ENCODE measurements around the gene CDH4.

The CDH4 gene

GRCh38 chr20:61646986-61647385 is 394.9 kb downstream of the CDH4 start:
- DNase-seq (ENCODE audit: low read depth in 2 of 2), result no peak
- H3K4me3 ChIP-seq (replicated peaks in 1 of 2; ENCODE audit: low read depth in 2 of 2, low read length in 2 of 2), result no peak overlapping the region
- no peak for TF ChIP-seq CTCF (IDR thresholded peaks at IDR 0.05; ENCODE audit: low read depth, low read length)

GRCh38 chr20:61647702-61648101 is 395.6 kb downstream of the CDH4 start:
- TF ChIP-seq CTCF (IDR thresholded peaks at IDR 0.05; ENCODE audit: low read depth, low read length), result no peak
- no peak overlapping the region for H3K4me3 ChIP-seq (replicated peaks in 1 of 2; ENCODE audit: low read depth in 2 of 2, low read length in 2 of 2)
- no peak for DNase-seq (ENCODE audit: low read depth in 2 of 2)

GRCh38 chr20:61649105-61649859 is 397.2 kb downstream of the CDH4 start:
- no peak overlapping the region for H3K4me3 ChIP-seq (replicated peaks in 1 of 2; ENCODE audit: low read depth in 2 of 2, low read length in 2 of 2)
- no peak for DNase-seq (ENCODE audit: low read depth in 2 of 2)
- no peak for TF ChIP-seq CTCF (IDR thresholded peaks at IDR 0.05; ENCODE audit: low read depth, low read length)

- H3K4me3 ChIP-seq (replicated peaks in 1 of 2; ENCODE audit: low read depth in 2 of 2, low read length in 2 of 2), result no peak overlapping the region
- DNase-seq (ENCODE audit: low read depth in 2 of 2), result no peak
- no peak for TF ChIP-seq CTCF (IDR thresholded peaks at IDR 0.05; ENCODE audit: low read depth, low read length)
Measured at GRCh38 chr20:61649860-61650162, 397.8 kb downstream of the CDH4 start.

- no peak for DNase-seq (ENCODE audit: low read depth in 2 of 2)
- no peak for TF ChIP-seq CTCF (IDR thresholded peaks at IDR 0.05; ENCODE audit: low read depth, low read length)
- H3K4me3 ChIP-seq (replicated peaks in 1 of 2; ENCODE audit: low read depth in 2 of 2, low read length in 2 of 2), result no peak overlapping the region
Measured at GRCh38 chr20:61650912-61651733, 399.1 kb downstream of the CDH4 start.

GRCh38 chr20:61652146-61652545 is 400.1 kb downstream of the CDH4 start:
- no peak for DNase-seq (ENCODE audit: low read depth in 2 of 2)
- H3K4me3 ChIP-seq (replicated peaks in 1 of 2; ENCODE audit: low read depth in 2 of 2, low read length in 2 of 2), result no peak overlapping the region
- no peak for TF ChIP-seq CTCF (IDR thresholded peaks at IDR 0.05; ENCODE audit: low read depth, low read length)
